H9 (cell line): ENCODE data around the gene OPHN1. TPM values are rescaled to one million over a fixed set of nuclear protein-coding genes. Genes with fewer than 3 reads are reported as not detected.

Experiments
- DNase-seq: peaks from one replicate; pipeline ENCODE4 v3.0.0-alpha.2; 2017
- H2AFZ ChIP-seq: one replicate; pipeline ENCODE4 v1.6.1; 2013; ENCODE audit warnings: mild to moderate bottlenecking, low read length, control low read depth, moderate library complexity
- H2AK5ac ChIP-seq: 2 replicates; pipeline ENCODE4 v1.6.1; 2013; ENCODE audit warnings: low read length, control low read depth, mixed read lengths; ENCODE audit not compliant: insufficient read length
- H2BK120ac ChIP-seq: one replicate; pipeline ENCODE4 v1.6.1; 2013; ENCODE audit warnings: low read depth, mild to moderate bottlenecking, low read length, control low read depth, inconsistent platforms; ENCODE audit not compliant: poor library complexity, severe bottlenecking
- H2BK12ac ChIP-seq: 2 replicates; pipeline ENCODE4 v1.6.1; 2013; ENCODE audit warnings: low read length, control low read depth, mixed read lengths, low read depth; ENCODE audit not compliant: insufficient read length
- H2BK15ac ChIP-seq: 2 replicates; pipeline ENCODE4 v1.6.1; 2013; ENCODE audit warnings: low read depth, low read length, control low read depth
- H2BK20ac ChIP-seq: one replicate; pipeline ENCODE4 v1.6.1; 2013; ENCODE audit warnings: low read depth, mild to moderate bottlenecking, low read length, control low read depth, inconsistent platforms; ENCODE audit not compliant: poor library complexity, severe bottlenecking
- H2BK5ac ChIP-seq: 2 replicates; pipeline ENCODE4 v1.6.1; 2013; ENCODE audit warnings: low read length, control low read depth, mixed read lengths; ENCODE audit not compliant: insufficient read length
- H3K14ac ChIP-seq: 2 replicates; pipeline ENCODE4 v1.6.1; 2013; ENCODE audit warnings: low read length, control low read depth; ENCODE audit not compliant: insufficient read depth
- H3K18ac ChIP-seq: 2 replicates; pipeline ENCODE4 v1.6.1; 2013; ENCODE audit warnings: low read depth, mild to moderate bottlenecking, mixed read lengths, low read length, control low read depth; ENCODE audit not compliant: insufficient read length
- H3K23ac ChIP-seq: 2 replicates; pipeline ENCODE4 v1.6.1; 2013; ENCODE audit warnings: low read length, control low read depth, mixed read lengths, low read depth; ENCODE audit not compliant: insufficient read length
- H3K23me2 ChIP-seq: 2 replicates; pipeline ENCODE4 v1.6.1; 2013; ENCODE audit warnings: low read depth, mild to moderate bottlenecking, mixed read lengths, low read length, control low read depth; ENCODE audit not compliant: insufficient read length, poor library complexity, severe bottlenecking
- H3K27ac ChIP-seq: 2 replicates; pipeline ENCODE4 v1.5.1; 2013; ENCODE audit warnings: low read length, control low read depth, mixed read lengths, low read depth; ENCODE audit not compliant: insufficient read length
- H3K27me3 ChIP-seq: 2 replicates; pipeline ENCODE4 v1.6.1; 2013; ENCODE audit warnings: low read length, control low read depth, inconsistent platforms; ENCODE audit not compliant: insufficient read depth
- H3K4ac ChIP-seq: 2 replicates; pipeline ENCODE4 v1.6.1; 2013; ENCODE audit warnings: low read depth, mild to moderate bottlenecking, control low read depth, inconsistent platforms, low read length, moderate library complexity
- H3K4me1 ChIP-seq: 2 replicates; pipeline ENCODE4 v1.6.1; 2013; ENCODE audit warnings: low read length, control low read depth, inconsistent platforms; ENCODE audit not compliant: insufficient read depth
- H3K4me2 ChIP-seq: 2 replicates; pipeline ENCODE4 v1.6.1; 2013; ENCODE audit warnings: low read length, control low read depth, mixed read lengths; ENCODE audit not compliant: insufficient read length, insufficient read depth
- H3K56ac ChIP-seq: 2 replicates; pipeline ENCODE4 v1.6.1; 2013; ENCODE audit warnings: low read depth, mild to moderate bottlenecking, mixed read lengths, low read length, control low read depth; ENCODE audit not compliant: insufficient read length
- H3K79me1 ChIP-seq: 2 replicates; pipeline ENCODE4 v1.6.1; 2013; ENCODE audit warnings: low read depth, mild to moderate bottlenecking, moderate library complexity, low read length, control low read depth, inconsistent platforms; ENCODE audit not compliant: insufficient read depth, poor library complexity, severe bottlenecking
- H3K79me2 ChIP-seq: 2 replicates; pipeline ENCODE4 v1.6.1; 2013; ENCODE audit warnings: low read length, control low read depth, inconsistent platforms; ENCODE audit not compliant: insufficient read depth
- H3K9ac ChIP-seq: 2 replicates; pipeline ENCODE4 v1.6.1; 2013; ENCODE audit warnings: low read length, control low read depth, mixed read lengths; ENCODE audit not compliant: insufficient read length; ENCODE audit errors: extremely low read depth
- H3K9me3 ChIP-seq: one replicate; pipeline ENCODE4 v1.6.1; 2013; ENCODE audit warnings: low read depth, low read length, inconsistent platforms; ENCODE audit not compliant: control insufficient read depth
- H3T11ph ChIP-seq: one replicate; pipeline ENCODE4 v1.6.1; 2013; ENCODE audit warnings: mild to moderate bottlenecking, low read length, control low read depth, inconsistent platforms
- H4K20me1 ChIP-seq: one replicate; pipeline ENCODE4 v1.6.1; 2013; ENCODE audit not compliant: control insufficient read depth, insufficient read length, insufficient read depth
- H4K5ac ChIP-seq: 2 replicates; pipeline ENCODE4 v1.6.1; 2013; ENCODE audit warnings: low read depth, mild to moderate bottlenecking, mixed read lengths, low read length, control low read depth; ENCODE audit not compliant: insufficient read length
- H4K8ac ChIP-seq: replicated peaks from 2 replicates; pipeline ENCODE4 v1.6.1; 2013; ENCODE audit warnings: low read length, control low read depth, mixed read lengths, low read depth; ENCODE audit not compliant: insufficient read length
- H4K91ac ChIP-seq: 2 replicates; pipeline ENCODE4 v1.6.1; 2013; ENCODE audit warnings: low read depth, mild to moderate bottlenecking, moderate library complexity, mixed read lengths, low read length, control low read depth; ENCODE audit not compliant: insufficient read length
- H3K27ac Mint-ChIP-seq, 3 experiments: 2 replicates in 2 of 3; 3 replicates in 1 of 3; pipeline ENCODE4 v1.8.0; 2020 to 2021; ENCODE audit warnings: mixed read lengths in 3 of 3, mild to moderate bottlenecking in 1 of 3, moderate library complexity in 1 of 3
- H3K27me3 Mint-ChIP-seq: 2 replicates; pipeline ENCODE4 v1.8.0; 2021; ENCODE audit warnings: low read depth, mild to moderate bottlenecking, moderate library complexity, mixed read lengths
- H3K36me3 Mint-ChIP-seq, 3 experiments: 2 replicates in 2 of 3; 3 replicates in 1 of 3; pipeline ENCODE4 v1.8.0; 2020 to 2021; ENCODE audit warnings: low read depth in 3 of 3, mixed read lengths in 3 of 3; ENCODE audit not compliant: insufficient read depth in 1 of 3
- H3K4me1 Mint-ChIP-seq, 2 experiments: 2 replicates each; pipeline ENCODE4 v1.8.0; 2020; ENCODE audit warnings: mixed read lengths in 2 of 2
- H3K4me3 Mint-ChIP-seq, 2 experiments: 2 replicates in 1 of 2; 3 replicates in 1 of 2; pipeline ENCODE4 v1.8.0; 2020 to 2021; ENCODE audit warnings: mild to moderate bottlenecking in 2 of 2, mixed read lengths in 2 of 2, moderate library complexity in 1 of 2
- H3K9me3 Mint-ChIP-seq, 2 experiments: 2 replicates in 1 of 2; 3 replicates in 1 of 2; pipeline ENCODE4 v1.8.0; 2020; ENCODE audit warnings: mild to moderate bottlenecking in 2 of 2, mixed read lengths in 2 of 2, moderate library complexity in 1 of 2
- WGBS: extraction: QIAGEN DNeasy Blood & Tissue Kit; methylation state at CpG from one replicate; pipeline ENCODE4 v1.1.7; 2013; ENCODE audit warnings: missing lambda C conversion rate, low lambda C conversion rate, mixed read lengths; ENCODE audit not compliant: insufficient read length; ENCODE audit errors: extremely low coverage; 5-methylcytosine and 5-hydroxymethylcytosine counted together
- total RNA-seq: library from RNA; stranded (reverse); gene quantifications from 2 replicates; pipeline ENCODE4 v1.2.1, GENCODE V29; 2021
- TF ChIP-seq, protein P1 (sequence below): fragments of 200-600 bp; sonication (generic); conservative IDR thresholded peaks from 3 replicates; pipeline ENCODE4 v1.8.0; 2021; ENCODE audit warnings: antibody characterized with exemption, mild to moderate bottlenecking

Gene OPHN1
- total RNA-seq, 1 experiment from 2014 or later = 1.5 TPM

DNA sequence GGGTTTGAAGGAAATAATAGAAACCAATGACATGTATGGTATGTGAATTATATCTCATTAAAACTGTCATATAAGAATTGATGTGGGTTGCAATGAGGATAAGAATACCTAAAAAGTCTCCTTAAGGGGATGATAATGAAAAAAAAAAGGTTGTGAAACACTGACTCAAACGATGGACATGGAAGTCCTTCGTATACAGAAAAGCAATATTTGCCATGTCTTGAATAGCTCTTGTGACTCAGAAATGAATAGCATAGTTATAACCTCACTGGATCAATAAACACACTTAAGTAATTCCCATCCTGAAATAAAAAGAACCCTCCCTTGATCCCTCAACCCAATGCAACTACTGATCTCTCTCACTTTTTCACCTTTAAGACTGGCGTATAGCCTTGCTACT is 89.7 kb downstream of the OPHN1 start:
- H3K9me3 Mint-ChIP-seq = peaks cover 41 to 51% of the 10 kb centered on the region in 2 experiments
- H3K4me3 Mint-ChIP-seq = no peak overlapping the region

More for the DNA sequence above, 89.7 kb downstream of the OPHN1 start:
- Histone ChIP-seq H3K23ac (no peak overlapping the region), H3K14ac (no peak overlapping the region), H2BK15ac (no peak overlapping the region), H3K9ac (no peak overlapping the region), H2BK12ac (no peak overlapping the region), H3K27me3 (no peaks in the 10 kb centered on the region), H4K5ac (no peak overlapping the region), H2BK120ac (no peak overlapping the region), H3K4me1 (no peaks in the 10 kb centered on the region), H2AK5ac (no peak overlapping the region), H2BK20ac (no peak overlapping the region), H3K4ac (no peak overlapping the region), H2AFZ (no peak overlapping the region), H3K79me1 (no peaks in the 10 kb centered on the region), H4K8ac (no peak overlapping the region), H3K79me2 (no peaks in the 10 kb centered on the region), H3K9me3 (peaks cover 21% of the 10 kb centered on the region), H4K20me1 (no peaks in the 10 kb centered on the region), H2BK5ac (no peak overlapping the region), H3K27ac (no peak overlapping the region), H3K23me2 (no peaks in the 10 kb centered on the region), H3K56ac (no peak overlapping the region), H3K18ac (no peak overlapping the region), H3T11ph (no peak overlapping the region), H4K91ac (no peak overlapping the region), H3K4me2 (no peak overlapping the region)
- Mint-ChIP-seq H3K27ac (no peak overlapping the region), H3K27me3 (no peaks in the 10 kb centered on the region), H3K36me3 (0 out of 7 replicates have a peak, but pooled peaks cover 0 to under 1% (median 0%) of the 10 kb centered on the region in 3 experiments), H3K4me1 (no peaks in the 10 kb centered on the region)
- no CpG with 5 or more reads among the region's 3 CpGs for WGBS
- DNase-seq = no peak
- TF ChIP-seq, protein P1, sequence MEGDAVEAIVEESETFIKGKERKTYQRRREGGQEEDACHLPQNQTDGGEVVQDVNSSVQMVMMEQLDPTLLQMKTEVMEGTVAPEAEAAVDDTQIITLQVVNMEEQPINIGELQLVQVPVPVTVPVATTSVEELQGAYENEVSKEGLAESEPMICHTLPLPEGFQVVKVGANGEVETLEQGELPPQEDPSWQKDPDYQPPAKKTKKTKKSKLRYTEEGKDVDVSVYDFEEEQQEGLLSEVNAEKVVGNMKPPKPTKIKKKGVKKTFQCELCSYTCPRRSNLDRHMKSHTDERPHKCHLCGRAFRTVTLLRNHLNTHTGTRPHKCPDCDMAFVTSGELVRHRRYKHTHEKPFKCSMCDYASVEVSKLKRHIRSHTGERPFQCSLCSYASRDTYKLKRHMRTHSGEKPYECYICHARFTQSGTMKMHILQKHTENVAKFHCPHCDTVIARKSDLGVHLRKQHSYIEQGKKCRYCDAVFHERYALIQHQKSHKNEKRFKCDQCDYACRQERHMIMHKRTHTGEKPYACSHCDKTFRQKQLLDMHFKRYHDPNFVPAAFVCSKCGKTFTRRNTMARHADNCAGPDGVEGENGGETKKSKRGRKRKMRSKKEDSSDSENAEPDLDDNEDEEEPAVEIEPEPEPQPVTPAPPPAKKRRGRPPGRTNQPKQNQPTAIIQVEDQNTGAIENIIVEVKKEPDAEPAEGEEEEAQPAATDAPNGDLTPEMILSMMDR = no peak
